HUDEP-2 (cell line): ENCODE results near the gene PACS2.
A peak's percentile ranks its signal among the peaks of the same experiment; 100 is the strongest.
"Not testable (repeated sequence)": the region's sequence is repeated elsewhere in the genome, so short reads cannot be mapped to it uniquely, and the experiment has no call there.

ENCODE experiments used
- DNase-seq, 76 experiments: peaks; one replicate each; lab custom pipeline; 2025; ENCODE audit not compliant: unreplicated experiment in 76 of 76; lab: John Stamatoyannopoulos, UW

PACS2 gene

GRCh38 chr14:105329411-105330150, 15.0 kb downstream of the PACS2 start:
- DNase-seq, result no peak

- DNase-seq, result peak in 10 of 76 experiments; percentile 5 to 39 (median 14)
Observed at GRCh38 chr14:105330491-105330895, 15.9 kb downstream of the PACS2 start.

- no peak for DNase-seq
Observed at GRCh38 chr14:105331575-105332349, 17.2 kb downstream of the PACS2 start.

- no peak for DNase-seq
Observed at GRCh38 chr14:105332350-105332874, 17.9 kb downstream of the PACS2 start.

- DNase-seq, result no peak
Observed at GRCh38 chr14:105333020-105333490, 18.5 kb downstream of the PACS2 start.

GRCh38 chr14:105333613-105334364, 19.2 kb downstream of the PACS2 start:
- DNase-seq, result no peak

- no peak for DNase-seq
Observed at GRCh38 chr14:105334383-105335230, 20.1 kb downstream of the PACS2 start.

- not testable (repeated sequence) for DNase-seq
Observed at GRCh38 chr14:105335231-105335542, 20.6 kb downstream of the PACS2 start.

- no peak for DNase-seq
Observed at GRCh38 chr14:105335735-105336476, 21.4 kb downstream of the PACS2 start.

- no peak for DNase-seq
Observed at GRCh38 chr14:105336477-105337287, 22.1 kb downstream of the PACS2 start.

GRCh38 chr14:105337433-105337832, 22.9 kb downstream of the PACS2 start:
- DNase-seq, result no peak

- peak in 1 of 76 experiments; percentile 11 for DNase-seq
Observed at GRCh38 chr14:105337966-105338741, 23.6 kb downstream of the PACS2 start.

GRCh38 chr14:105340821-105341733, 26.5 kb downstream of the PACS2 start:
- no peak for DNase-seq

- DNase-seq, result no peak
Observed at GRCh38 chr14:105343194-105343593, 28.6 kb downstream of the PACS2 start.

- DNase-seq, result no peak
Observed at GRCh38 chr14:105346200-105346533, 31.6 kb downstream of the PACS2 start.

- no peak for DNase-seq
Observed at GRCh38 chr14:105346876-105347586, 32.5 kb downstream of the PACS2 start.
